Loucy (cell line): ENCODE data around the gene ZNF804A.

Source experiments
- H2AFZ ChIP-seq: fragments of 200-600 bp; sonication (generic); 2 replicates; pipeline ENCODE4 v1.6.0; 2016; ENCODE audit warnings: antibody characterized with exemption, mild to moderate bottlenecking, low read length, moderate library complexity
- H3F3A ChIP-seq: fragments of 200-600 bp; 2 replicates; pipeline ENCODE4 v1.6.0; 2016; ENCODE audit warnings: antibody characterized with exemption, low read depth, mild to moderate bottlenecking
- H3K27me3 ChIP-seq: fragments of 200-600 bp; sonication (generic); 2 replicates; pipeline ENCODE4 v1.6.1; 2014; ENCODE audit warnings: low read length, mild to moderate bottlenecking; ENCODE audit not compliant: insufficient read depth, poor library complexity, severe bottlenecking
- H3K36me3 ChIP-seq: fragments of 200-600 bp; sonication (generic); 2 replicates; pipeline ENCODE4 v1.6.1; 2016; ENCODE audit warnings: low read length; ENCODE audit not compliant: insufficient read depth
- H3K4me1 ChIP-seq: fragments of 200-600 bp; sonication (generic); 2 replicates; pipeline ENCODE4 v1.5.1; 2014; ENCODE audit warnings: low read length, mild to moderate bottlenecking; ENCODE audit not compliant: insufficient read depth, poor library complexity, severe bottlenecking
- H3K4me2 ChIP-seq: fragments of 200-600 bp; sonication (generic); 2 replicates; pipeline ENCODE4 v1.6.0; 2014; ENCODE audit warnings: antibody characterized with exemption, low read length, low read depth, mild to moderate bottlenecking; ENCODE audit not compliant: poor library complexity, severe bottlenecking
- H3K4me3 ChIP-seq: fragments of 200-600 bp; sonication (generic); 2 replicates; pipeline ENCODE4 v1.5.1; 2014; ENCODE audit warnings: low read length, mild to moderate bottlenecking, mixed read lengths; ENCODE audit not compliant: poor library complexity, severe bottlenecking
- H3K79me2 ChIP-seq: fragments of 200-600 bp; sonication (generic); 2 replicates; pipeline ENCODE4 v1.6.1; 2014; ENCODE audit warnings: low read length; ENCODE audit not compliant: insufficient read depth
- H3K9ac ChIP-seq: fragments of 200-600 bp; sonication (generic); 2 replicates; pipeline ENCODE4 v1.6.0; 2014; ENCODE audit warnings: mild to moderate bottlenecking, low read depth, low read length, moderate library complexity; ENCODE audit not compliant: poor library complexity, severe bottlenecking
- H3K9me2 ChIP-seq: fragments of 200-600 bp; sonication (generic); replicated peaks from 2 replicates; pipeline ENCODE4 v1.6.1; 2016; ENCODE audit warnings: low read depth, low read length, mixed read lengths
- H3K9me3 ChIP-seq: fragments of 200-600 bp; sonication (generic); 2 replicates; pipeline ENCODE4 v1.6.1; 2014; ENCODE audit warnings: mild to moderate bottlenecking, antibody characterized with exemption, low read length, low read depth; ENCODE audit not compliant: insufficient read depth
- H4K20me1 ChIP-seq: fragments of 200-600 bp; sonication (generic); 2 replicates; pipeline ENCODE4 v1.6.0; 2014; ENCODE audit warnings: antibody characterized with exemption, low read length, mild to moderate bottlenecking; ENCODE audit not compliant: insufficient read depth, poor library complexity, severe bottlenecking
- CTCF ChIP-seq: fragments of 200-600 bp; sonication (generic); conservative IDR thresholded peaks from 2 replicates; pipeline ENCODE4 v1.5.1; 2014; ENCODE audit warnings: mild to moderate bottlenecking, antibody characterized with exemption, low read length
- EZH2phosphoT487 ChIP-seq: fragments of 200-600 bp; IDR thresholded peaks from 2 replicates; pipeline ENCODE4 v1.6.1; 2018; ENCODE audit warnings: antibody characterized with exemption, mild to moderate bottlenecking, moderate library complexity, borderline replicate concordance

ZNF804A gene

GRCh38 chr2:184830531-184830930, 232.2 kb downstream of the ZNF804A start:
- Histone ChIP-seq H3K4me1 (no peaks in the 10 kb centered on the region), H3K4me3 (no peak overlapping the region), H3K36me3 (no peaks in the 10 kb centered on the region), H3K79me2 (no peaks in the 10 kb centered on the region), H3K9me2 (no peaks in the 10 kb centered on the region), H4K20me1 (no peaks in the 10 kb centered on the region), H3K4me2 (no peak overlapping the region), H3K27me3 (no peaks in the 10 kb centered on the region), H2AFZ (no peak overlapping the region), H3K9ac (no peak overlapping the region), H3K9me3 (no peaks in the 10 kb centered on the region), H3F3A (no peaks in the 10 kb centered on the region)
- TF ChIP-seq EZH2phosphoT487: no peak
- no peak for TF ChIP-seq CTCF

- Histone ChIP-seq H3K4me1 (no peaks in the 10 kb centered on the region), H2AFZ (no peak overlapping the region), H3K9me3 (no peaks in the 10 kb centered on the region), H3K4me3 (no peak overlapping the region), H3K36me3 (no peaks in the 10 kb centered on the region), H3K9me2 (no peaks in the 10 kb centered on the region), H3K27me3 (no peaks in the 10 kb centered on the region), H3K9ac (no peak overlapping the region), H3K4me2 (no peak overlapping the region), H3K79me2 (no peaks in the 10 kb centered on the region), H4K20me1 (no peaks in the 10 kb centered on the region), H3F3A (no peaks in the 10 kb centered on the region)
- TF ChIP-seq EZH2phosphoT487 (no peak), CTCF (no peak)
These were observed 236.5 kb downstream of the ZNF804A start for GRCh38 chr2:184834699-184835397.

GRCh38 chr2:184835398-184835715, 237.0 kb downstream of the ZNF804A start:
- no peak overlapping the region for H3K9ac ChIP-seq
- H3K9me2 ChIP-seq: no peaks in the 10 kb centered on the region
- H3K4me2 ChIP-seq: no peak overlapping the region
- H3K4me1 ChIP-seq: no peaks in the 10 kb centered on the region
- no peaks in the 10 kb centered on the region for H4K20me1 ChIP-seq
- no peaks in the 10 kb centered on the region for H3F3A ChIP-seq
- H3K36me3 ChIP-seq: no peaks in the 10 kb centered on the region
- no peak overlapping the region for H3K4me3 ChIP-seq
- no peaks in the 10 kb centered on the region for H3K79me2 ChIP-seq
- TF ChIP-seq EZH2phosphoT487: no peak
- no peak for TF ChIP-seq CTCF
- no peaks in the 10 kb centered on the region for H3K9me3 ChIP-seq
- H2AFZ ChIP-seq: no peak overlapping the region
- no peaks in the 10 kb centered on the region for H3K27me3 ChIP-seq
